ENCODE measurements around the gene PLXNA1.
A peak's percentile ranks its signal among the peaks of the same experiment; 100 is the strongest.

The PLXNA1 gene

GRCh38 chr3:127003601-127004280 is 20.8 kb downstream of the PLXNA1 start:
- DNase-seq, result no peak

- DNase-seq, result peak; percentile 10
Observed at GRCh38 chr3:127004641-127005397, 21.9 kb downstream of the PLXNA1 start.

- no peak for DNase-seq
Observed at GRCh38 chr3:127005864-127006500, 23.1 kb downstream of the PLXNA1 start.

DNA sequence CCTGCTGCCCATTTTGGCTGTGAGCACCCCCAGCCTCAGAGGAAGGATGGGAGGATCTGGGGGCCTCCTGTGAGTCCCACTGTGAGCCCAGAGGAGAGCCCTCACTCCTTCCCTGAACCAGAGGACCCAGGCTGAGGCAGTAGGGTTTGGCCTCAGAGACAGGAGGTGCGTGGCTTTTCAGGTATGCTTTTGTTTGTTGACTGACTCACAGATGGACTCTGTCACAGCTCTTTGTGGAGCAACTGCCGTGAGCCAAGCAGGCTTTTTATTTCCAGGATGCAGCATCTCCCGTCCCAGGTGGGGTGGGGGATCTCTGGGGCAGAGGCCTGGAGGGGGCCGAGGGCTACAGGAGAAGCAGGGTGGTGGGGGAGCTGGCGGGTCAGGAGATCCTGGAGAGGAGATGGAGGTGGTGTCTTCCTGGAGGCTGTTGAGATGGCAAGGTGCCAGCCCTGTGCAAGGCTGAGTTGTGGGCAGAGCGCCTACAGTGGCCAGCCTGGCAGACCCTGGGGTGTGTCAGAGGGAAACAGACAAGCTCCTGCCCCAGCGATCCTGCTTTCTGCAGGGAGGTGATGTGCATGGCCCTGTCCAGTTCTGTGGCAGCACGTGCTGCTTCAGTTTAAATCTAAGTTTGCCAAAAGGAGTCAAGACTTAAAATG is 24.0 kb downstream of the PLXNA1 start:
- DNase-seq, result no peak

DNA sequence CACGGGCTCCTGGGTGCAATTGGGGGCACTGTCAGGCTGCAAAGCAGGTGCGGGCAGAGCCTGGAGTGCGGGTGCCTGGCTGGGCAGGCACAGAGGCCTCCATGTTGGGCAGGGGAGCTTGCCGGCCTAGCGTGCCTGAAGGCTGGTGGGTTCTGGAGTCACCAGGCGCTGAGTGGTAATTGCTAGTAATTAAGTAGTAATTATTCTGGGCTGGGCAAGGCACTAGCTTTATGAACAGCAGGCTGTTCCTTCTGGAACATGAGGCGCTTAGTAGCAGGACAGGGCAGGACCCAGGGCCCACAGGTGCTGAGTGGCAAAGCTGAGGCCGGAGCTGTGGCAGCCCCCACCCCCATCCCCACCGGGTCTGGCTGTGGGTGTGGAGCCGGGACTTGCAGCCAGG is 25.3 kb downstream of the PLXNA1 start:
- DNase-seq, result no peak

DNA sequence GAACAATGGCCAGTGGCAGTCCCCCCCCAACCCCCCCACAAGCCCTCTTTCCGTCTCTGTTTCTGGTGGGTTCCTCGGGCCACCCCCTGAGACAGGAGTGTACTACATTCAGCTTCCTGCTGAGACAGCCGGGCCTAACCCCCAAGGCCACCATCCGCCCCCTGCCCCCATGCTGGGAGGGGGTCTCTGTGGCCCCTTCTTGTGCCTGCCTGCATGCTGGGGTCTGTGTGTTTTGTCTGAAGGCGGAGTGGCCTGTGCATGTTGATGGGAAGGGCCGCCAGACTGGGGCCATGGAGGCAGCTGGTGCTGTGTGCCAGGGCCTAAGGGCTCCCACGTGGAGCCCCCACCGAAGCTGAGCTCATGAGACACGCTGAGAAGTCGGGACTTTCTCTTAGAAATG is 26.6 kb downstream of the PLXNA1 start:
- no peak for DNase-seq

DNA sequence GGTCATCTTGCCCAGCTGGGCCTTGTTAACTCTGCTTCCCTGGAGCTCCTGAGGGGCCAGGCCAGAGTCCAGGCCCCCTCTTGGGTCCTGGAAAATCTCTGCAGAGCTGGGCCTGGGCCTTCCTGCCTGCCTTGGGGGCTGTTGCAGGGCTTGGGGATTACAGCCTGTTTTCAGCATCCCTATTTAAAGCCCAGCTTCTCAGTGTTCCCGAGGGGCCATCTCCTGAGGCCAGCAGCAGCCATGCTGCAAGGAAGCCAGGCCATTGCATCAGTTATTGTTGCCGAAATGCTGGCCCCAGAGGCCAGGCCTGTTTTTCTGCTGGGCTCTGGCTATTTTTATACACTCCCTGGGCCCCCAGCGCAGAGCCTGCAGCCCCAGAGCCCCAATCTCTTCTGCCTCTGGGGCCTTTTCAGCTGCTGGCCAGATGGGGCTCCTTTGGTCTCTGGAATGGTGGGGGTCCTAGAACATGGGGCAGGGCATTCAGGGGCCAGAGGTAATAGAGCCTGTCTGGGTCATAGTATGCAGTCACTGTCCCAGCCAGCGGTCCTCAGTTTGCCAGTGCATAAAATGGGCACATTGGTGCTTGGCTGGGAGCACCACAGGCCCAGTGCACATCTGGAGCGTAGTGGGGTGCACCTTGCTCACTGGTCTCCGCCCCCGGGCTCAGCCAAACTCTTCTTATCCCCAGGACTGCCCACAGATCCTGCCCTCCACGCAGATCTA is 28.5 kb downstream of the PLXNA1 start:
- no peak for DNase-seq

GRCh38 chr3:127012091-127012490 is 29.2 kb downstream of the PLXNA1 start:
- DNase-seq, result no peak

GRCh38 chr3:127013181-127013580 is 30.3 kb downstream of the PLXNA1 start:
- no peak for DNase-seq

DNA sequence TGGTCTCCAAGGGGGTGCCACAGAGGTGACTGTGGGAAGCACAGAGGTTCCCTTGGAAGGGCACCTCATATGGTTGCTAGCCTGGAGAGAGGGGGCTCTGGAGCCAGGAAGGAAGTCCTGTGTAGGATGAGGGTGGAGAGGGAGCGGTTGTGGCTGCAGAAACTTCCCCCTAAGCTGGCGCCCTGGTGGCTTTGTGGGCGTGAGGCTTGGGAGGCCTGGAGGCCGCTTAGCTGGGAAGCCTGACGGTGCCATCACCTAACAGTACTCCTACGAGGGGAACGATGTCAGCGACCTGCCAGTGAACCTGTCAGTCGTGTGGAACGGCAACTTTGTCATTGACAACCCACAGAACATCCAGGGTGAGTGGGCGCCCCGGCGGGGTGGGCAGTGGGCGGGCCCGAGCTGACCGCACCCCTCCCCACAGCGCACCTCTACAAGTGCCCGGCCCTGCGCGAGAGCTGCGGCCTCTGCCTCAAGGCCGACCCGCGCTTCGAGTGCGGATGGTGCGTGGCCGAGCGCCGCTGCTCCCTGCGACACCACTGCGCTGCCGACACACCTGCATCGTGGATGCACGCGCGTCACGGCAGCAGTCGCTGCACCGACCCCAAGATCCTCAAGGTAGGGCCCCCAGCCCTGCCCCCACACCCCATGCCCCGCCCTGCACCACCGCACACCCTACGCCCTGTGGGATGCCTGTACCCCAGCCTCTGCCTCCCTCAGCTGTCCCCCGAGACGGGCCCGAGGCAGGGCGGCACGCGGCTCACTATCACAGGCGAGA is 31.0 kb downstream of the PLXNA1 start:
- DNase-seq, result peak; percentile 11

DNA sequence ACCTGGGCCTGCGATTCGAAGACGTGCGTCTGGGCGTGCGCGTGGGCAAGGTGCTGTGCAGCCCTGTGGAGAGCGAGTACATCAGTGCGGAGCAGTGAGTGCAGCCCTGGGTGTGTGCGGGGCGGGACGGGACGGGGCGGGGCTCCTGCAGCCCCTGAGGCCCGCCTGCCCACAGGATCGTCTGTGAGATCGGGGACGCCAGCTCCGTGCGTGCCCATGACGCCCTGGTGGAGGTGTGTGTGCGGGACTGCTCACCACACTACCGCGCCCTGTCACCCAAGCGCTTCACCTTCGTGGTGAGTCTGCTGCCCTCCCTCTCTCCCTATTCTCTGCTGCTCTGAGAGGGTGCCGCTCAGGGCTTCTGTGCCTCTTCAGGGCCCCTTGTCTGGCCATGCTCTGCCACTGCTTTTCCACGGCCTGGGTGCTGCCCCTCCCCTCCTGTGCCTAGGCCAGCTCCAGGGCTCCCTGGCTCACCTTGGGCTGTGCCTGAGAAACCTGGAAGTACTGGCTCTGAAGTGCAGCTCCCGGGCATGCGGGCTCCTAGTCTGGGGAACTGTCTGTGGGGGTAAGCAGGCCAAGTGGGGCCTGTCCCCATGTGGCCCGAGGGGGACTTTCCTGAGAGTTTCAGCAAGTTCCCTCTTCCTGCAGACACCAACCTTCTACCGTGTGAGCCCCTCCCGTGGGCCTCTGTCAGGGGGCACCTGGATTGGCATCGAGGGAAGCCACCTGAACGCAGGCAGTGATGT is 31.8 kb downstream of the PLXNA1 start:
- no peak for DNase-seq

- peak; percentile 43 for DNase-seq
Observed at GRCh38 chr3:127015282-127016042, 32.5 kb downstream of the PLXNA1 start.

DNA sequence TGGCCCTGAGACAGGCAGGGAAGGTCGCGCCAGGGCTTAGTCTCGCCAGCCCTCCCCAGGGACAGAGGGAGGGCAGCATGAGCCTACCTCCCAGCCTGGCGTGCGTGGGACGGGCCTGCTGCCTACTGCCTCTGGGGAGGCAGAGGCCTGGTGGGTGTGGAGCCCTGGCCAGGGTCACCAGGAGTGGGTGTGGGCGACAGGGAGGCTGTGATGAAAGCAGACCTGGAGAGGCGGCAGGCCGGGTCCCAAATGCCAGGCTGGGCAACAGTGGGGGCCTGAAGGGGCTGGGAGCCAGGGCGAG is 33.1 kb downstream of the PLXNA1 start:
- DNase-seq, result no peak

GRCh38 chr3:127016461-127016860 is 33.5 kb downstream of the PLXNA1 start:
- DNase-seq, result no peak

GRCh38 chr3:127017229-127017628 is 34.3 kb downstream of the PLXNA1 start:
- no peak for DNase-seq

- DNase-seq, result no peak
Observed at GRCh38 chr3:127017781-127018180, 34.9 kb downstream of the PLXNA1 start.

DNA sequence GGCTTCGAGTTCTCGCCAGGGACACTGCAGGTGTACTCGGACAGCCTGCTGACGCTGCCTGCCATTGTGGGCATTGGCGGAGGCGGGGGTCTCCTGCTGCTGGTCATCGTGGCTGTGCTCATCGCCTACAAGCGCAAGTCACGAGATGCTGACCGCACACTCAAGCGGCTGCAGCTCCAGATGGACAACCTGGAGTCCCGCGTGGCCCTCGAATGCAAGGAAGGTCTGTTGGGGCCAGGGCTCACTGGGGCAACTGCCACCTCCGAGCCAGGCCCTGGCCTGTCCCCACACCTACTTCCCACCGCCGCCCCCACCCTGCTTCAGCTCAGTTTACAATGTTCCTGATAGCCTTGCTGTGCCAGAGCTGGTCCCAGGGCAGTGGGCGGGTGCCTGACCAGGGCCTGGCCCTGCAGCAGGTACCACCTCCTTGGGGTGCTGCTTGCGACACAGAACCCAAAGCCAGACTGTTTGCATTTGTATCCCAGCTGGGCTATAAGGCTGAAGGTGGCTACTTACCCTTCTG is 35.5 kb downstream of the PLXNA1 start:
- DNase-seq, result no peak

DNA sequence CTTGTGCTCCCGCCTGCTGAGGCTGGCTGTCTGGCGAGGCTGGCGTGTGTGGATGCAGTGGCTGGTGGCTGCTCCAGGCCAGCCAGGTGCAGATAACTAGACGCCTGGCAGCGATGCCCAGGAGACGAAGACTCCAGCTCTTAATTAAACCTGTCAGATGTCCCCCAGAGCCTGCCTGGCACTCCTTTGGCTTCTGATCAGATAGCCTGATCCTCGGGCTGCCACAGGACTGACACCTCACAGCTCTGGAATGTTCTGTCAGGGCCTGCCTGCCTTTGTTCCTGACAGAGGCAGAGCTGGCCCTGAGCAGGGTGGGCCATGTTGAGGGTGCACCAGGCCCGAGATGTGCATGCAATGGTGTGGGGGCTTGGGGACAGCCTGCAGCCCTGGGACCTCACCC is 36.5 kb downstream of the PLXNA1 start:
- DNase-seq, result no peak

GRCh38 chr3:127020543-127020942 is 37.6 kb downstream of the PLXNA1 start:
- DNase-seq, result no peak

DNA sequence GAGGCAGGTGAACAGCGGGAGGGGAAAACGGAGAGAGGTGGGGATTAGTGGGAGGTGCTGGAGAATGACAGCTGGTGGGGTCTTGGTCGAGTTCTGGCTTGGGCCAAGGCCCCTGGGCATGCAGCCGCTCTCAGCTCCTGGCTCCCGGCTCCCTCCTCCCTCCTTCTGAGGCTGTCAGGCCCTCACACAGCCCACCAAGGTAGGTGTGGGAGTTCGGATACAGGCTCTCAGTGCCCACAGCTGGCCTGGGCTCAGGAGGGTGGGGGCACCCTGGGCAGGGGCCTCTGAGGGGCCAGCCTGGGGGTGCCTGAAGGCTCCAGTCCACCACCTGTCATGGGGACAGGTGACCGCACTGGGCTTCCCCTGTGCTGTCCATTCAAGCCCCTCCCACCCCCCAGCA is 39.9 kb downstream of the PLXNA1 start:
- no peak for DNase-seq

- no peak for DNase-seq
Observed at GRCh38 chr3:127025456-127025855, 42.5 kb downstream of the PLXNA1 start.
